GM21786 (cell line): ENCODE results near the gene SMOC2.

Source experiments
- ATAC-seq: cut with Tn5 transposase; IDR thresholded peaks from one replicate; pipeline ENCODE4 v1.9.1; 2021; ENCODE audit not compliant: unreplicated experiment

Gene SMOC2

GRCh38 chr6:168618546-168619315, 177.7 kb downstream of the SMOC2 start:
- ATAC-seq, result no peak

DNA sequence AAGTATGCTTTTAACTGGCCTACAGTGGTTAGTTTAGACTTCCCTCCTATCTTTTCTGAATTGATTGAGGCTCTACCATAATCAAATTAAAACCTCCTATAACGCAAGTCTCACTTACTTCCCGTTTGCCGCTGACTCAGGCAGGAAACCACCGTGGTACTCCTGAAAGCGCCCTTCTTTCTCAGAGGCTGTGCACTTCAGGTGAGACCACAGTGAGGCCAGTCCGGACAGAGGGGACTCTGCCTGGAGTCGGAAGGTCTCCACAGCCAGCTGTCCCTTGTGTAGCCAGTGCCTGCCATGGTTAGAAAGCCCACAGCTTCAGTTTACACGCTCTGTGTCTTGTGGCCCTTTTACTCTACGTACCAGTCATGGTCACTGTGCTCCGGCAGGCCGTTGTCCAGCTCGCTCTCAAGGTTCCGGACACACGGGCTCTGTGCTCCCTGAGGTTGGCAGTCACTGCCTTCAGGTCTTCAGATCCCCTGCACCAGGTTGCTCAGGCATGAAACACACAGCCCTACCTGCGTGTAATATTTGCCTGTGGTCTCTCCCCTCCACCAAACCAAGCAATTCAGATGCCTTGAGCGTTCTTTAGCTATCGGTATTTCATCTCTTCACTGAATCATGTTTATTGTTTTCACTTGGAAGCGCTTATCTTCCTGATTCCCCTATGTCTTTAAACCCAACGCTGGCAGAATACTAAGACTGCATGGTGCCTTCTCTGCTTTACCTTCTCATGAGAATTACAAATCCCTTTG, 178.8 kb downstream of the SMOC2 start:
- ATAC-seq, result no peak

DNA sequence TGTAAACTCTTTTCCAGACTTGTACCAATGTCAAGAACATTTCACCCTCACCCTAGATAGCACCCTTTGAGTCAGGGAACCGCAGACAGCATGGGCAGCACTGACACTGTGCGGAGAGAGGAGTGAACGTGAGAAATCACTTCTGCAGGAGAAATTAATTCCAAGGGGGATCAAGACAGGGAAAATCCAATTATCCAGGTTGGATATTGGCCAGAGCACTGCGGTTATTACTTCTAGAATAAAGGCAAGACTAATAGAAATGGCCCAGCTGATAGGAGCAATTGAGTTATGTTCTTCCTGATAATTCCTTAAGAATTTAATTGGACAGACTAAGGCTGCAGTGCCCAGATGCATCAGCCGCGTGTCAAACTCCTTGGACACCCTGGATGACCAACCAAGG, 179.6 kb downstream of the SMOC2 start:
- no peak for ATAC-seq

GRCh38 chr6:168623736-168624135, 182.8 kb downstream of the SMOC2 start:
- no peak for ATAC-seq

GRCh38 chr6:168624540-168624939, 183.6 kb downstream of the SMOC2 start:
- no peak for ATAC-seq

DNA sequence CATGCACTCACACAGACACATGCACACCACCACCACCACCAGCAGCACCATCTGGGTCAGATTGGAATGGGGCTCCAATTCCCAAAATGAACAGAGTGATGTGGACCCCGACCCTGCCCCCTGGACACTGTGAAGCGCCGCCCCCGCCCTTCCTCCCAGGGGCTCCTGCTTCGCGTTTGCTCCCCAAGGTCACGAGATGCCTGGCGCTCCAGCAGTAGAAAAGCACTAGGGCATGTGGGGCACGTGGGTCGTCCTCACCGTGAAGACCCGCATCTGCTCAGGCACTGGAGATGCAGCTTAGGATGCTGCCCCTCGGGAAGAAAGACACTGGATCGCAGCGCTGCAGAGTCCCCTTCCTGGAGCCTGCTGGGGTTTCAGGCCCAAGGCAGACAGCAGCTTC, 184.0 kb downstream of the SMOC2 start:
- no peak for ATAC-seq

DNA sequence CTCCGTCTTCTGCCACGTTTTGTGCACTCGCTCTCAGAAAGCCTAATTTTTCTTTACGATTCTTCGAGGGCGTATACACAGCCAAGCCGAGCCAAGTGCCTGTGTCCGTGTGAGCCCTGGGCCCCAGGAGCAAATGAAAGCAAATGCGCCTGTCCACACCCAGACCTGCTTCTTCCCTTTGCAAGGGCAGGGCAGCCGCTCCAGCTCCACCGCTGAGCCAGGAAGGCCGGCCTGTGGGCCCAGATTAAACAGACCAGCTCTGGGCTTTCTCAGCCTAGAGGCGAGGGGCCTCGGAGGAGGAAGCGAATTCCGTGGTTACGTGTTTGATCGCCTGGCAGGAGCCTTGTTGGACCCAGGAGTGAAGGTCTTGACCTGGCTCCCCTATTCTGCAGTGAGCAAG, 184.6 kb downstream of the SMOC2 start:
- no peak for ATAC-seq

DNA sequence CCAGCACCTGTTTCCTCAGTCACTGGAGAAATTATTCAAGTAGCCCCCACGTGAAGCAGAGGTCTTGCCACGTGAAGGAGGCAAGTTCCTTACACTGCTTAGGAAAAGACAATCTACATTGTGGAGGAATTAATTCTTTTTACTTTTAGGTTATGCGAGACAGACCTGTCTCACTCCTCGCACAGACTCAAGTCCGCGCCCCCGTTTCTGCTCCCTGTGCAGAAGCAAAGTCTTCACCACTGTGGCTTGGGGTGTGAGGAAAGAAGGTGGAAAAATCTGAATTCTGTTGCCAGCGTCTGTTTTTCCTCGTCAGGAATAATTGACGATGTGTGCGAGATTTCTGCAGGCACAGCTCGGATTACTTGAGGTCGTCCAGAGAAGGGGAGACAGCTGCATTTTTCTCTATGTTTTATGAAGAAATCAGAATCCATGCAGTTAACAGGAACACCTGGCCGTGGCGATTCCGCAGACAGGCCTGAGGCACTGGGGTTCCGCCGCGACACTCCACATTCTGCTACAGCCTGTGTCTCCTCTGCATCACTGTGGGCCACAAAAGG, 185.1 kb downstream of the SMOC2 start:
- ATAC-seq, result no peak

GRCh38 chr6:168627506-168628175, 186.7 kb downstream of the SMOC2 start:
- ATAC-seq, result no peak

- ATAC-seq, result no peak
These were observed 187.2 kb downstream of the SMOC2 start for GRCh38 chr6:168628176-168628553.

DNA sequence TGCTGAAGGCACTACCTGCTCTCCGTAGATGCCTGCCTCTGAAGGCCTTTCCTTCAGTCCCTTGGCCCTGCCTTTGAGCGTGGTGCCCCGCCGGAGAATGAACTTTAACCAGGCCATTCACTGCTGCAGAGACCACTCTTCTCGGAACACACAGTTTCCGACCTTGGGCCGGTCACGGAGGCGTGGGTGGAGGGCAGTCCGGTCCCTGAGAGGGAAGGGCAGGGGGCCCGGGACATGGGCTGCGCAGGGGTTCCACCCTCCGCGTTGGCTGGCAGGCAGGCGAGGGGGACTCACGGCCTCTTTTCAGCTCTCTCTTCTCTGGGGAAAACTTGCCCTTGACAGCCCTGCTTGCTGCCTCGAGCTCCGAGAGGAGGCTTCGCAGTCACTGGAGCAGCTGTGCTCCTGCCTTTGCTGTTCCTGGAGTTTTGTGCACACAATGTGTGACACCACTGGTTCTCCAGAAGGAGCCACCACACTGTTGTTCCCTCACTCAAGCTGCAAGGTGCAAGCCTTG, 187.8 kb downstream of the SMOC2 start:
- no peak for ATAC-seq

GRCh38 chr6:168631564-168631963, 190.6 kb downstream of the SMOC2 start:
- ATAC-seq, result no peak

DNA sequence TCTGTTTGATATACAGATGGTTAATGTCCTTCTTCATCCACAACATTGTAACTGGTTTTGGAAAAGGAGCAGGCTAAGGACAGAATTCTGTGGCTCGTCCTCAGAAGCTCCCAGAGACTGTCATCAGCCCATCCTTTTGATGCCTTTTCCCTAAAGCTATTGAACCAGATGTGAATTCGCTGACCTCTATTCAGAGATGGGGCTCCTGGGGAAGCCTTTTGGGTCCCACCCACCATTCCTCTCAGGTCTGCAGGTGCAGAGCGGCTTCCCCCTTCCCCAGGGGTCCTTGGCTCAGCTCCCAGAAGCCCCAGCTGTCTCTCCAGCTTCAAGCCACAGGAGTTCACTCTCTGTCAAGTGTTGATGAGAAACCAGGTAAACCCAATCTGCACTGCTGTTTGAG, 191.7 kb downstream of the SMOC2 start:
- no peak for ATAC-seq

GRCh38 chr6:168634541-168635328, 193.8 kb downstream of the SMOC2 start:
- ATAC-seq, result no peak

DNA sequence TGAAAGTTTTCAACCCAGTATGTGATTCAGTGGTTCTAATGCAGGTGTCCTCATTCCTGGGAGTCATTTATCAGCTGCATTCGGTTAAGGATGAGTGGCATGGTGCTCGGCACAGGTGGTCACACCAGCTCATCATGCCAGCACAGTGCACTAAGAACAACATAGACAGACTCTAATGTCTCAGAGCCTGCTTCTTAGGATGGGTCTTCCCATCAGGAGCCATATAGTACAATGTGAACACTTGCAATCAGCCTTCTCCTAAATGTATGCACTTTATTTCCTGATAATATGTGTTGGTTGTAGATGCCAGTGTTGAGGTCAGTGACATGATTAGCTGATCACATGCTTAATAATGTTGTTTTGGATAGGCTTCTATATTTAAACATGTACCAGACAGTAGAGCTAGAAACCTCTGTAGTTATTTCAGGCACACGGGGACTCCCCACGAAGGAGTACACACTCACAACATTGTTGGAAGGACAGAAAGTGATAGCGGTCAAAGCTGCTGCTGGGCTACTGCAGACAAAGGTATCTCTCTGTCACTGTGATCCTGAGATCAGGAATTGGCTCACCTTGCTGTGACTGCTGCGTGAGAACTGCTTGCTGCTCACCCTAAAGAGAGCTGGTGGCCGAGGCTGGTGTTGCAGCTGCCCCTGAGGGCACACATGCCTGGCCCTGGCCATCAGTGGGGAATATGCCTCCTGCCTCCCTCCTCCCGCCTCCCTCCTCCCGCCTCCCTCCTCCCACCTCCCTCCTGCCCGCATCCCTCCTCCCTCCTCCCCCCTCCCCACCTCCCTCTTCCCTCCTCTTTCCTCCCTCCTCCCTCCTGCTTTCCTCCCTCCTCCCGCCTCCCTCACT, 195.4 kb downstream of the SMOC2 start:
- ATAC-seq, result no peak

GRCh38 chr6:168637834-168638233, 196.8 kb downstream of the SMOC2 start:
- ATAC-seq, result no peak

DNA sequence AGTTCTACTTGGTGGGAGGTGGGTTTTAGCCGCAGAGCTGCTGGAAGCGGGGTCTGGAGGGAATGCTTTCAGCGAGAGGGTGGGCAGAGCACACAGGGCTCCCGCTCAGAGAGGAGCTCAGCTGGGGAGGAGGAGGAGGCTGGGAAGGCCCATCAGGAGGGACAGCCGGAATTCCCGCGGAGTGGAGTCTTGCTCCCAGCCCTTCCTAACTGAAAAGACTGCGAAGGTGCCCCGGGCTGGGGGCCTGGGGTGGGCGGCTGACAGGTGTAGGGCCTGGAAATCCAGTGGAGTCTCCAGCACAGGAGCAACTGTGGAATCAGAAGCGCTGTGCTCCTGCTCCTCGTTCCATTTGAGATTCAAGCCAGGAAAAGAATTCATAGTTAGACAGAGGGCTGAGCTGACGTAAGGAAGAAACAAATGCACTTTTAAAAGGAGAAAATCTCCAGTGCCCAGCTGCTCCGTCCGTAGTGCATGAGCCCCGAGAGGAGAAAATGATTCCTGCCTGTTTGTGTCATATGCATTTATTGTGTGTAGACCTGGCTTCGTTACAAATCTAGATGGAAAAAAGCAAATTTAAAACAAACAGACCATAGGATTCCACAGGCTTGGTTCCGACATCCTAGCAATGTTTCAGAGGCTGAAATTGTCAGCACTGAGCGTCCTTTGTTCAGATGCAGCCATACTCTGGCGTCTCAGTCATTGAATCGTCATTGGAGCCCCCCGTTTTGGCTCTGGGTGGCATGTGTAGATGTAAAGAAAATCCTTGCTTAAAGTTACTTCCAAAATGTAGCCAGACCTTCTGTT, 197.7 kb downstream of the SMOC2 start:
- ATAC-seq, result no peak

DNA sequence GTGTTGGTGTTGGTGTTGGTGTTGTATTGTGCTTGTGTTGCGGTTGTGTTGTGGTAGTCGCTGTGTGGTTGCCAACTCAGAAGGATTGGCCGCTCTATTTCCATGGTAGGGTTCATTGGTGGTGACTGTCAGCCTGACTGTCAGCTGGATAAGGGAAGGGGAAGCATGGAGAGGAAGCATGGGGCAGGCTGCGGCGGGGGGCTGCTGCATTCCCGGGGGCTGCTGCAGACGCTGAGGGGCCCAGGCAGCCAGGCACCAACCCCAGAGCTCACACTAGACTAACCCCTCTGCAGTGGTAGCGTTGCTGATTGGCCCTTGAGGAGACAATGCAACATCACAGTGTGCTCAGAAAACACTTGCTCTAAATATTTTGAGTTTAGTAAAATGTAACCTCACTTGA, 199.2 kb downstream of the SMOC2 start:
- no peak for ATAC-seq

DNA sequence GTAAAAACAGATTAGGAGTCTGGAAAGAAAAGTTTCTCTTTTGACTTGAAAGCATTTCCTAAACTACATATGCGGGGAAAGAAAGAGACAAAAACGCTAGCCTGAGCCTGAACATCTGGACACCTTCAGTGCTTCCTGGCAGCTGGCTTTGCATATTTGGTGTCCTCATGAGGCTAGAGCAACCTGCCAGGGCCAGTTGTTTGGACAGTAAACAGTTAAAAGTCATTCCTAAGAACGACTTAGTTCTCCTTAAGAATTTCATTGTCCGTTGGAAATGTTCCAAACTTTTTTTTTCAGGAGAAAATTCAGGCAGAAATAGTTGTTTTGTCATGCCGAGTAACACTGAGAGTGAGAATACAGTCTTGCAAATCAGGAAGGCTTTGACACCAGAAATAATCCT, 199.8 kb downstream of the SMOC2 start:
- no peak for ATAC-seq
